Activated T-cell treated with anti-CD3 and anti-CD28 coated beads for 4 hours (primary cell): ENCODE results near the gene CSAD.
"Not testable (repeated sequence)": the region's sequence is repeated elsewhere in the genome, so short reads cannot be mapped to it uniquely, and the experiment has no call there.

Experiments
- DNase-seq: peaks from one replicate; pipeline ENCODE4 v3.0.0-alpha.2; 2020

Gene CSAD

DNA sequence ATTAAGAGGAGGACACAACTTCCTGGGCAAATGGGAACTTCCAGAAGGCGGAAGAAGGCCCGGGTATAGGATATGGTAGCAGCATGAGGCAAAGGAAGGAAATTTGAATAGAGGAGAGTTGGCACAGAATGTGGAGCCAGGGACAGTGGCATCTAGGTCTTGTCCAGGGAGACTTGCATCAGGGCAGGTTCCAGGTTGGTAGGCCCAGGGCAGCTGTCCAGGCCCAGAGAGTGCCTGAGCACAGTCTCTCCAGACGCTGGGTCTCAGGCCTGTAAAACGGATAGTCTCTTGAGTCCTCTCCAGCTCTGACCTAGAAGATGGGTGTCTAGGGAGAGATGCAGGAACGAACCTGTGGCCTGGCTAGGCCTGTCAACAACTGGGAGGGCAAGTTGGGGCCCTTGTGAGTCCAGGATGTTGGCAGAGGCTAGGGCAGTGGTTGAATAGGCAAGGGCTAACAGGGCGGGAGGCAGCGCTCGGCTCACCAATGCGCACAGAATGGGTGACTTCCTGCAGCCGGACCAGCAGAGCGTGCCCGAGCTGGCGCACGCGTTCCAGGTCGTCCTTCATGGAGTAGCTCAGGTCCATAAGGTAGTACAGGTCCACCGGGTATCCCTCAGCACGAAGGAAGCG lies 16.4 kb upstream of the CSAD start:
- no peak for DNase-seq

DNA sequence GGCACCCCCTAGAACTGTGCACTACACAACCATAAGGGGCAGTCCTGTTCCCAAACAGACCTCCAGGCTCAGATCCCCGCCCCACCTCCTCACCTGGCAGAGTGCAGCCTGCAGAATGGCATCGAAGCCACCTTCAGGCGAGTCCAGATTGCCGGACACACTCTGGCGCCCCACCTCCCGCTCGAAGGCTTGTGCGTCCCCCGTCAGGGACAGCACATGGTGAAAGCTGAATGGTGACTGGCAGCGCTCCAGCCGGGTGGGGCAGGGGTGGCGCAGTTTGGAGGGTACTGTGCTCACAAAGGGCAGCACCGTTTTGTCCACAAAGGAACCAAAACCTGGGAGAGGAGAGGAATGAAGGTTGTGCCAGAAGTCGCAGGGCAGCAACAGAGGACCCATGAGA lies 15.8 kb upstream of the CSAD start:
- no peak for DNase-seq

DNA sequence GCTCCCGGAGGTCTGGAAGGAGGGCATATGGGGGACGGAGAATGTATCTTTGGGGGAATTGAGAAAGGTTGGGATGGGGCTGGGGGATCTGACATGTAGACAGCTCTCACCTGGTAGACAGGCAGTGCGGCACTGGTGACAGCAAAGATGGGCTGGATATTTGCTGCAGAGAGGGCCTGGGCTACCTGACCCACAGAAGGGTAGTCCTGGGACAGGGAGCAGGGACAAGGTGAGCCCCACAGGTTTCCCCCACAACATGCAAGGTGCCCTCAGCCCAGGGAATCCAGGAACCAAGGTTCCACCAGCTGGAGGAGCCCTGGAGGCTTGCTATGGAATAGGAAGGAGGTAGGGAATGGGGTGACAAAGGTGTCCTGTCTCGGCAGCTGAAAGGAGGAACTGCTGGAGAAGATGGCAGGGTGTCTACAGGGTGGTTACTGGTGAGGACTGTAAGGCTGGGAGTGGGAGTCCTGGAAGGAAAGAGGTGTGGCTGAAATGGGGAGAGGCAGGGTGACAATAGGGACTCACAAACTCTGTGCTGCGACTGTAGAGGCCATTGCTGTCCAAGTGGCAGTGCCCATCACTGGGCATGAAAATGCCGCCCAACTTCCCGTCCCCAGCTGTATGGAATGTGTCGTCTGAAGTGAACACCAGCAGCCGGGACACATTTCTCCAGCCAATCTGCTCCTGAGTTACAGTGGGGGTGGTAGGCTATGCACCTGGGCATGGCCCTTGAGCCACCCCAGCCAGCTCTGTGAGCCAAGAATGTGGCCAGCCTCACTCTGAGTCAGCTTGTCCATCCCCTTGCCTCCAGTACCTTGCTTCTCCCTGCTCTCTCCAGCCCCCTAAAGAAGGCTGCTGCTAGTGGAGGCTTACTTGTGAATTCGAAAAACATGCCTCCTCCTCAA lies 15.0 kb upstream of the CSAD start:
- no peak for DNase-seq

DNA sequence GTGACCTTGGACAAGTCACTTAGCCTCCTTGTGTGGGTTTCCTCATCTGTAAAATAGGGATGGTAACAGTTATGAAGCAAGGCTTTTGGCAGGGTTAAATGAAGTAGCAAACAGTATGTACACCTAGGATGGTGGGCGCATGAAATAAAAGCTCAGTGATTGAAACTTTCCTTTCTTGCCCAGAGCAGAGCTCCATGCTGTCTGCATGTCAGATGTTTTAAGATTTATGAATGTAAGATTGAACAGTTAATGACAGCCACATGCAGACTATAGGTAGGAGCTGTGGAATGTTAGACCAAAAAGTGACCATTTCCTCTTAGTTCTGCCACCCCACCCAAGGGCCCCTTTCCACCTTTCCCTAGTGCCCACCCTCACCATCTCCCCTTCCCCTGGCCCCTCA lies 14.2 kb upstream of the CSAD start:
- DNase-seq = no peak

DNA sequence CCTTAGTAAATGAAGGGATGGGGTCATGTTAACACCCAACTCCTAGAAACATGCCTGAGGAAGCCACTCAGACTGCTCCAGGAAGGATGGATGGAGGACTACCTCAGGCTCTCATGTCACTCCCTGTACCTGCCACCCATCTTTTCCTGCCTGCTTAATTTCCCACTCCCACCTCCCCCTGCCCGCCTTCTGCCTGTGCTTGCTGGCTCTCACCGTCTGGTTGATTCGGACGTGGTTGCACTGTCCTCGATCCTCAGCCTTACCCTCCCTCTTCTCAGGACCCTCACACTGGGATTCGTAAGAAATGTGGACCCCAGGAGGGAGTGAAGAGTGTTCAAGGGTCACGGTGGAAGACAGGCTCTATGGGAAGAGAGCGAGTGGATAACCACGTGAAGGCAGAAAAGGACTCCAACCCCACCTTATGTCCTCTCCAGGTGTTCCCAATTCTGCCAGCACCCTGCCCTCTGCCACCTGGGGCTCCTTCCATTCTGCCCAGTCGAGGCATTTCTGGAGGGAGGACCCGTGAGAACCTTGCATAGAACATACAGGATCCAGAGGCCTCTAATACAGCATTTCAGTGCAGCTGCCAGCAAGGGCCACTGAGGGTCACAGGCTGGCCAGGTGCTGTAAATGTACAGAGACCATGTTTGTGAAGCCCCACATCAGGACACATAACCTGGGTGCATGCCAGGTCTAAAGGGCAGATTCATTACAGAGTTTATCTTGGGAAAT lies 13.4 kb upstream of the CSAD start:
- no peak for DNase-seq

DNA sequence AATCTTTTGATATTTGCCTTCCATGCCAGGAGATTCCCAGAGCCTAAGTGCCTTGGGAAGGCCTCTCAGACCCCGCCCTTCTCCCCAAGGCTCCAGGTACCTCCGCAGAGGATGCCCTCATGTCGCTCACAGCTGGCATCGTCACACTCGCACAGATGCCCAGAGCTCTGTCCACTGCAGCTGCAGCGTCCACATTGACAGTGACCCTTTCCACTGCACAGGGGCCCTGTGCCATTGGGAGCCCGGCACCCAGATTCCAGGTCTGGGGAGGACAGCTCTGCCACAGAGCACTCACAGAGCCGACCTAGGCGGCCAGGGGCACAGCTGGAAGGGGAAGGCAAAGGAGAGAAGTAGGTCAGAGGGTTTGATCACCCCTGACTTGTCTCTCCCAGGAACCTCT lies 12.3 kb upstream of the CSAD start:
- no peak for DNase-seq

DNA sequence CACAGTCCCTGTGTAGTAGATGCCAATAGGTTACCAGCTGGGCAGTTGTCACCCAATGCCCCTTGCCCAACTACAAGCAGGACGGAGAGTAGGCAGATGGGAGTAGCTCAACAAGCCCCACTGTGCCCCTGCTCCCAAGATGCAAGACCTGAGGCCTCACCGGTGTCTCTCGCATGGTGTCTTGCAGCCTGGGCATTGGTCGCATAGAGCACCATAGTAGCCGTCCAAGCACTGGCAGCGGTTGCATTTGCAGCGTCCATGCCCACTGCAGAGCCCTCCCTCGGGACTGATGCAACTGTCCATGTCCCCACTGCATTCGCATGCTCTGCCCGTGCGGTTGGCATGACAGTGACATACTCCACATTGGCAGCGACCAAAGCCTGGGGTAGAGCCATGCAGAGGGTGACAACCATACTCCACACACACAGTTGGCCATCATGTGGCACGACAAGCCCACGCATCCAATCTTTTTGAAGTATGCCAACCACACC lies 11.9 kb upstream of the CSAD start:
- DNase-seq = no peak

DNA sequence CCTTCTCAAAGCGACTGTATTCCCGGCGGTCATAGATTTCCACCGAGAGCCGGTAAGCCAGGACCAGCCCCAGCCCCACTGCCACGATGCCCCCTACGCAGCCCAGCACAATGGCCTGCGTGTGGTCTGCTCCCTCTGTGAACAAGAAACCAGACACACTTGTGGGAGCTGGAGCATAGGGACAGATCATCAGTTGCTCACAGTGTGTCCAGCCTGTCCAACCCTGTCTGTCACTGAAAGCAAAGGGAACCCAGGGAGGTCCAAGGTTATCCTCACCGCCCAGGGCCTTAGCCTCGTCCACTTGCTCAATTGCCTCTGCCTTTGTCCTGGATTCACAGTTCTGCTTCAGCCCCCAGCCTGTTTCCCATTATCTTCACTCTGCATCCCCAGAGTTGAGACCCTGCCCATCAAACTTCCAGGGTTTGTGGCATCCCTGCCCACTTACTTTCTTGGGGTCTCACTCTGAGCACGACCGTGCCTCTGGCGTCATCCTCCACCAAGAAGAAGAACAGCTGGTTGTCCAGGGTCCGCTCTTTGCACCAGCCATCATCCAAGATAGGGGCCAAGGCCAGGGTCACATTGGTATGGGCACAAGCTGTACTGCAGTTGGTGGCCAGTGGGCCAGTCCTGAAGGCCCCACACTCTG lies 11.3 kb upstream of the CSAD start:
- DNase-seq = no peak

DNA sequence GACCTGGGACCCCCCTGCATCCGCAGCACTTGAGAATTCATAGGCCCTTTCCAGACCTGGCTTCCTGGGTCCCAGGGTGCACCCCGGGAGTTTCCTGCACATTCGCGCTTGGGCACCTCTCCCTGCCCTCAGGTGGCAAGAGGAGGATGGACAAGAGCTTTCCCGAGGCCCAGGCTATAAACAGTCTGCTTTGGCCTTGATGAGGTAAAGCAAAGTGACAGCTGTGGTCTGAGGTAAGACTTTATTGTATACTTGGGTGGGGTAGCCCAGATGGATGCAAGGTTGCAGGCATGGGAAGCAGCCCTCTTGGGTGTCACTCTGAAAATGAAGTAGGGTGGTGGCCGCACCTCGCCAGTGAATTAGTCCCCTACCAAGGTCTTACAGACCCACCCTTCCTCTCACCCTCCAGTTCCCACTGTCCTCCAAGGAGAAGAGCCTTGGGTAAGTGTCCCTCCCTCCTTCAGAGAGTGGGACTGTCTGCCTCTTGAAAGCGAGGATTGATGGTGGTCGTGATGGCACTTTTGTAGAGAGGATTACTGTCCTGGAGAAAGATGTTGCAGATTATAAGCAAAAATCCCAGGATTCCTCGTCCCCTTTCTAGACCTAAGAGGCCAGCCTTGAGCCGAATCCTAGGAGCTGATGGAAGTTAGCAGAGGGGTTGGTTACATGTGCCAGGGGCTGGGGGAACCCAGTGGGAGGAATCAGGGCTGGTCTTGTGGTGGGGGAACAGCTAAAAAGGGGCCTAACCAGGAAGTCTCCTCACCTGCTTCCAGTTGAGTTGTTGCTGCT lies 10.6 kb upstream of the CSAD start:
- no peak for DNase-seq

DNA sequence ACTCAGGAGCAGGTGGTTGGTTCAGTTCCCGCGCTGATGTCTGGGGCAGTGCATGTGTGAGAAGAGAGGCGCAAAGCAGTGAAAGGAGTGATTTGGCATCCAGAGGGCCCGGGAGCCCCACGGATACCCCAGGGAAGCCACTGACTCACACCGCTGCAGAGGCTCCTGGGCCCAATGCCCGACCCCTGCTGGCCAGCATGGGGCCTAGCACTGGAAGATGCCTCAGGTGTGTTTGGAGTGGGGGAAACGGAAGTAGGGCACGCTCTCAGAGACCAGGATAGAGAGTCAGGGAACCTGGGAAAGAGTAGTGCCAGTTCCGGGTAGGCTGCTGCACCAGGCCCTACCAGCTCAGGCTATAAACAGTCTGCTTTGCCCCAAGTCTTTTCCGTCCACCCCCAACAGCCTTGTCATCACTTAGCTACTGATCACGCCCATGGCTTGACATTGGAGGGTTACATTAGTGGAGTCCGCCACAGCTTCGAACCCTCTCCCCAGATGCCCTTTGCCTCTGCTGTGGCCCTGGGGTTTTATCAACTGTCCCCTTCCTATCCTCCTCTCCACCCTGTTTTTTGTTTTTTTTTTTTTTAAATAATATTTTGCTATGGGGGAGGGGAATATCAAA lies 9.5 kb upstream of the CSAD start:
- DNase-seq = peak; percentile 29

DNA sequence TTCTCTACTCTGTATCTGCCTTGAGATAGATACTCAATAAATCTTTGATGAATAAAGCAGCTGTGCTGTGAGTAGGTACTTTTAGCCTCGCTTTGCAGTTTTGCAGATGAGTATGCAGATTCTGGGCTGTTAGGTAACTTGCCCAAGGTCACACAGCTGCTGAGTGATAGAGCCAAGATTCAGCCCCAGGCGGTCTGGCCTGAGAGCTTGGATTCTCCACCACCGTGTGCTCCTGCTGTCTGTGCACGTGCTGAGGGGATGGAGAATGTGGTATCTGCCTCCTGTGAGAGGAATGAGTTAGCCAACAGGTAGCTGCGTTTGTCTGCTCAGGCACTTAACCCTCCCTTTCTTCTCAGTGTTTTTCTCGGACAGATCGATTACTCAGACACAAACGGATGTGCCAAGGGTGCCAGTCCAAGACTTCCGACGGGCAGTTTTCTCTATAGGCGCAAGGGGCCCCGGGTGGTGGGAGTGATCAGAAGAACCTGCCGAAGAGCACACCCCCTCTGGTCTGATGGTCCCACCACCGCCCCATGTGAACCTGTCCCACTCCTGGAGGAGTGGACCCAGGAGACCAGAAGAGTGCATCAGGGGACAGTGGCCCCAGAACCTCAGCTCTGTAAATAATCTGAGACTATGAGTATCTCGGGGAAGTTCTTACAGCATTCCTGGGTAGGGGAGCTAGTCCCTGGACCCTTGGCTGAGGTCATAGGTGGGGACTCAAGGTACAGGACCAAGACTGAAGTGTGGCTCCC lies 6.6 kb upstream of the CSAD start:
- DNase-seq = no peak

DNA sequence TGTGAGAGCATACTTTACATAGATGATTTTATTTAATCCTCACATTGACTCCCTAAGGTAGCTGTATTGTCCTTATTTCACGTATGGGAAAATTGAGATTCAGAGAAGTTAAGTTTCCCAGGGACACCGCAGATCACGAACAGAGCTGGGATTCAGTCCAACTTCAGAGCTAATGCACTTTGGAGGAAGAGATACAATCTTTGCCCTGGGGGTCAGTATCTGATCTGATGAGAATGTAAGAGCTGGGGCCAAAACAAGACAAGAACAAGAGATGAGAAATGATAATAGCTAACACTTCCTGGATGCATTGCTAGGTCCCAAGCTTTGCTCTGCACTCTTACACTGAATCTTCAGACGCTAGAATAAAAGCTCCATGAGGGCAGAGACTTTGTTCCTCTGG lies 6.0 kb upstream of the CSAD start:
- no peak for DNase-seq

DNA sequence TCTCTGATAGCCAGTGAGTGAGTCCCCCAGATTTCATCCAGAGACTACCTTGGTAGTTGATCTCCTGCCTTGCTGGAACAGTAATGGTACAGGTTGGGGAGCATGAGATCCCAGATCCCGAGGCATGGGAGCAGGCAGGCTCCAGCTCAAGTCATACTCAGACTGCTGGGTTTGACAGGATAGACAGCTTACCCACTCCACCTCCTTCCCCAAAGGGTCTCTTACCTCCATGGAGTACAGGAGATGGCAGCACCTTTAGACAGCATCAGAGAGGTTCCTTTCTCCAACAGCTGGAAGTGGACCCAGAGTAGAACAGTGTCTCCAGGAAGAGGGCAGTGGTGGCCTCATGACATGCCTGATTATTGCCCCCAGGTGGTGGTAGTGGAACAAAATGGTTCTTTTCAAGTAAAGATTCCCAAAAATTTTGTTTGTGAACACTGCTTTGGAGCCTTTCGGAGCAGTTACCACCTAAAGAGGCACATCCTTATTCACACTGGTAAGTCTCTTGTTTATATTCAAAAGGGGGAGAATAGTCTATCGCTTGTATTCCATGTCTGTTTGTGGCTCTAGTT lies 4.9 kb upstream of the CSAD start:
- DNase-seq = no peak

DNA sequence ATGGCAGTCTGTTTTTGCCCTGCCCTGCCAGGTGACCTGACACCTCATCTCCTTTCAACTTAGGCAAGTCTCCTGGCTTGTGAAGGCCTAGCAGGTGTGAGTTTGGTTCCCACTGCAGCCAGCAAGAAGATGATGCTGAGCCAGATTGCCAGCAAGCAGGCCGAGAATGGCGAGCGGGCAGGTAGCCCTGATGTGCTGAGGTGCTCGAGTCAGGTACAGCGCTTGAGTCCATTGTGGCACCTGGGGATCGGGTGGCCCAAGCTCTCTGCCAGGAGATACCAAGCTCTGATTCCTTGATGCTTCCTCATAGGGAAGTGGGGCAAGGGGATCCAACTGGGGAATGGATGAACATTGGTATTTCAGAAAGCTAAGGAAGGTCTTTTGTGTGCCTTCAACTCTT lies 4.1 kb upstream of the CSAD start:
- no peak for DNase-seq

DNA sequence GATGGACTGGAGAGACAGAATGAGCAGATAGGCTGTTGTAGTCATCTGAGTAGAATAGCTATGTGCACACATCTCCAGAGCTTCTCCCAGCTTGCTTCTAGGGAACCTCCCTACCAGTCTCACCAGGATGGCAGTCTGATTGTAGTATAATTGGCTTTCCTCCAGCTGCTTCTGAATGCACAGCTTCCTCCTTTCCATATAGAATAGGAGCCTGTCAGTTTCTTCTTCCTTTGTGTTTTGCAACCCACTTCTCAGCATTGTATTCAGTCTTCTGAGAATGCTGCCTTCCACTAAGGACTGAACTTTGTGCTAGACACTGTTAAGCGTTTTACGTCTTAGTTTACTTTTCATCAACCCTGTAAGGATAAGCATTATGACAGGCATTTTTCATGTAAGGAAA lies 2.2 kb upstream of the CSAD start:
- DNase-seq = no peak

DNA sequence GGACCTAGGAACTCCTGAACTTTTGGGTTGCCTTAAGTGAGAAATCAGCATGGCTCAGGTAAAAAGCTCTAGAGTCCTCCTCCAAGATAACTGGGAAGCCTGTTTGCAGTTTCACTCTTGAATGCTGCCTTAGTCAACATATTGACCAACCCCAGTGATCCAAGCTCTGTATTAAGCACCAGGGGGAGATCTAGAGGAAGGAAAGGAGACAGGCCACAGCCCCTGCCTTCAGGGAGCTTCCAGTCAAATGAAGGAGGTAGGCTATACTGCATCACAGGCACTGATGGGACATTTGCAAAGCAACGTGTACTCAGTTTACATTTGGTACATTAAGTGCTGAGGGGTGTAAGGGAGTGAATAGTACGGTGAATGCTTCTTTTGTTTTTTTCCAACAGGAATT lies 1.2 kb upstream of the CSAD start:
- no peak for DNase-seq

DNA sequence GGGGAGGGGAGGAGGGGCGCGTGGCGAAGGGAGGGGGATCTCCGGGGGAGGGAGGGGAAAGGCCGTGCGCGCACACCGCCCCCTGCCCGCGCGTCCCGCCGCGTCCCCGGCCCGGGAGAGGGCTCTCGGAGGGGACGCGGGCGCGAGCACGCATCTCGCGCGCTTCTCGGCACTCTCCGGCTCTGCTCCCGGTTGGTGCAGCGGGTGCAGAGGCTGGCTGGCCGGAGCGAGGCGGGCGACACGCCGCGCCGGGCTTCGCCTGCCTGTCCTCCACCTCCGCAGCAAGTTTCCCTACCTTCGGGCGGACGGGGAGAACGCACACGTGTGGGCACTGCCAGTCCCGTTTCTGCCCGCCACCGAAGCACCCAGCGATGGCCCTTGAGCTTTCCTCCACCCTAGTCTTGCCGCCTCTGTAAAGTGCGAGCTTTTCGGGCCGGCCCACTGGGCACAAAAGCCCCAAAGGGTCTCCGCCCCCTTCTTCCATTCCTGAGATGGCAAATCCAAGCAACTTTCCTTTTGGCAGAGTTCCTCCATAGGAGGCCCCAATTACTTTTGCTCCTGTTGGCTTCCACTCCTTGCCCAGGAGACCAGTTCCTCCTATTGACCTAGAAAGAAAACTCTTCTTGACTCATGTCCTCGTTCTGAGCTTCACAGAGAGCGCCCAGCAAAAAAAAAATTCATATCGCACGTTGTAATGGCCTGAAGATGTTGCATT lies 363 bp upstream of the CSAD start:
- DNase-seq = peak; percentile 60

DNA sequence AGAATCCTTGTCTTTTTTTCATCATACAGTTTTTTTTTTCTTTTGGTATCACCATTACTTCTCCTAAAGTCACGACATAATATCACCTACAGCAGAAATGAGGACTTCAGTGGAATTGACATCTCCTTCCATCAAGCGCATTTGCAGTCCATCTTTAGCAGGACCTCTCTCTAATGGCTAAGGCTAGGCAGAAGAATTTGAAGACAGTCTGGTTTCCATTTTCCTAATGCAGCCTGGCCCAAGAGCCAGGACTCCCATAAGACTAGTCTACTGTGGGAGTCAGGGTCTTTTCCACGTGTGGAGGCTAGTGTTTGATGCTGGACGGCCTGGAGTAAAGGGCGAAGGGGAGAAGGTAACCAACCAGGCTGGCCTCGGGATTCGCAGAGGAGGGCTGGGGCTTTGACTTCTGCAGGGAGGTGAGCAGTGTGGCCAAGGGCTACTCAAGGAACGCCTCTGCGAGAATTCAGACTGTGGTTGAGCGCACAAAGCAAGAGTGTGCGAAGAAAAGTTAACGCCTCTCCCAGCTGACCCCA lies 972 bp downstream of the CSAD start:
- DNase-seq = no peak

DNA sequence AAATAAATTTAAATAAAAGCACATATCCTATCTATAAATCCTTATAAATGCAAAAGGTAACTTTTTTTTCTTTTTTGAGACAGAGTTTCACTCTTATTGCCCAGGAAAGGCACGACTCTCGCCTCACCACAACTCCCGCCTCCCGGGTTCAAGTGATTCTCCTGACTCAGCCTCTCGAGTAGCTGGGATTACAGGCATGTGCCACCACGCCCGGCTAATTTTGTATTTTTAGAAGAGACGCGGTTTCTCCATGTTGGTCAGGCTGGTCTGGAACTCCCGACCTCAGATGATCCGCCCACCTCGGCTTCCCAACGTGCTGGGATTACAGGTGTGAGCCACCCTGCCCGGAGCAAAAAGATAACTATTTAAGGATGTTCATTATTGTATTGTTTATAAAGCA lies 1.9 kb downstream of the CSAD start:
- not testable (repeated sequence) for DNase-seq

DNA sequence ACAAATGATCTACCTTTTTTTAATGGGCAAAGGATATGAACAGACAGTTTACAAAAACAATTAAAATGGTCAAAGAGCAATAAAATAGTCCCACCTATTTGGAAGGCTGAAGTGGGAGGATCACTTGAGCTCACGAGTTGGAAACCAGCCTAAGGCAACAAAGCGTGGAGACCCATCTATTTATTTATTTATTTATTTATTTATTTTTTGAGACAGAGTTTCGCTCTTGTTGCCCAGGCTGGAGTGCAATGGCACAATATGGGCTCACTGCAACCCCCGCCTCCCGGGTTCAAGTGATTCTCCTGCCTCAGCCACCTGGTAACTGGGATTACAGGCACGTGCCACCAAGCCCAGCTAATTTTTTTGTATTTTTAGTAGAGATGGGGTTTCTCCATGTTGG lies 3.3 kb downstream of the CSAD start:
- DNase-seq = not testable (repeated sequence)
